GM19438 (cell line): ENCODE results near the gene FAM219A.
"Not testable (repeated sequence)": the region's sequence is repeated elsewhere in the genome, so short reads cannot be mapped to it uniquely, and the experiment has no call there.

Experiments
- ATAC-seq: cut with Tn5 transposase; IDR thresholded peaks from one replicate; pipeline ENCODE4 v1.9.1; 2021; ENCODE audit warnings: low read depth; ENCODE audit not compliant: unreplicated experiment

Gene FAM219A

DNA sequence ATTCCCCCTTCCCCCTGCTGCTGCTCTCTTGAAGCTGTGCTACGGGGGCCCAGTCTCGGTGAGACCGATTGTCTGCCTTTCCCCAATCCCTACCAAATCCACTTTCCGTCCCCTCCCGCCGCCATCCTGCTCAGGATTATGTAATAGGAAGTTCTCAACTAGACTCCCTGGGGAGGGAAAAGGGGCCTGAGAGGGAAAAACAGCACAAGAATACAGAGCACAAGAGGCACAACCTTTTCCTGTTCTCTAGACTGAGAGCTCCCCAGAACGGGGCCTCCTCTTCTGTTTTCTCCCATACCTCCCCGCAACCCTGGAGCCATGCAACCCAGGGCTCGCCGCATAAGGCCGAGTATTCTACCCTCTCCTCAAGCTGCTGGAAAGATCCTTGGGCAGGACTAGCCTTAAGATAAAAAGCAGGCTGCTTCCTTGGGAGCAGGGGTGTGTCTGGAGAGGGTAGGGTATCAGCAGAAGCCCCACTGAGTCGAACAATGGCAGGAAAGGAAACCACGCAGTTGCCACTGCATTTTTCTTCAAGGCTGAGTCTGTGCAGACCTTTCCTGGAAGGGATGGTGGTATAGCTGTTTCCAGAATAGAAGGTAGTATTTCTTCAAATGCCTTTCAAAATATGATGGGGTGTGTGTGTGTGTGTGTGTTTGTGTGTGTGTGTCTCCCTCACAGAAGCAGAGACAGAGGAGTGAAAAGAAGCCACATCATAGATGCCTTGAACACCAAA, 94.6 kb downstream of the FAM219A start:
- no peak for ATAC-seq

DNA sequence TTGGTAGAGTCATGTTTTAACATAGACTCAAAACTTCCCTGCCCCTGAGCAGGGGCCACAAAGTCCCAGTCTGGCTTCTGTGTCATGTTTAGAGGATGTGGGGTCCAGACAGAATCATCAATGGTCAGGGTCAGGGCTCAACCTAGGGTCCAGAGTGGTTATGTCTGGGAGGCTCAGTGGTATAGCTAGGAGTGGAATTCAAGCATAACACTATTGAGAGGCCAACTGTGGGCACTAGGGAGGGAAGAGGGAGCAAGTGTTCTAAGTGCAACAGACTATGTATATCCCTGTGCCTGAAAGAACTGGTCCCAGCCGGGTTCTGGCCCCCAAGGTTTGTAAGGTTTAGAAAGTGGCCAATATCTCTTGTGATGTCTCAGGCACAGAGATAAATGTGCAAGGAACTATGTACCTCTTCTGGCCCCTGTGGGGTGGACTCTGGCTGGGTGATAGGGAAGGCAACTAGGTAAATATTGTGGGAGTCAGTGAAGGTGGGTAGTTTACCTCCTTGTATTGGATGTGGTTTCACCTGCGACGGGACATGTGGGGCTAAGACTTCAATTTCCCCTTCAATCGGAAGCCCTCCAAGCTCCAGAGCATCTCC, 95.7 kb downstream of the FAM219A start:
- no peak for ATAC-seq

DNA sequence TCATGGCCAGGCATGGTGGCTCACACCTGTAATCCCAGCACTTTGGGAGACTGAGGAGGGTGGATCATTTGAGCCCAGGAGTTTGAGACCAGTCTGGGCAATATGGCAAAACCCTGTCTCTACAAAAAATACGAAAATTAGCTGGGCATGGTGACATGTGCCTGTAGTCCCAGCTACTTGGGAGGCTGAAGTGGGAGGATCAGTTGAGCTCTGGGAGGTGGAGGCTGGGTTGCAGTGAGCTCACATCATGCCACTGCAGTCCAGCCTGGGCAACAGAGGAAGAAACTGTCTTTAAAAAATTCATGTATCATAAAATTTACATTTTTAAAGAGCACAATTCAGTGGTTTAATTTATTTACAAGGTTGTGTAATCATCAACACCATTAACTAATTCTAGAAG, 105.4 kb downstream of the FAM219A start:
- ATAC-seq = not testable (repeated sequence)

- not testable (repeated sequence) for ATAC-seq
Observed at GRCh38 chr9:34352122-34352652, 106.2 kb downstream of the FAM219A start.

- ATAC-seq = no peak
Observed at GRCh38 chr9:34349324-34349723, 109.0 kb downstream of the FAM219A start.
